ENCODE results near the gene MEIOC. TPM values are rescaled to one million over a fixed set of nuclear protein-coding genes. Genes with fewer than 3 reads are reported as not detected.
"Not testable (repeated sequence)": the region's sequence is repeated elsewhere in the genome, so short reads cannot be mapped to it uniquely, and the experiment has no call there.

Gene MEIOC
- polyA plus RNA-seq (ENCODE audit: insufficient read length in 10 of 10), result 1 to 10 TPM in 8 of 10 donors, under 1 TPM in 2; 0.64 to 2.0 (median 1.2) TPM
- long read RNA-seq, donor 1, result 0 reads
- long read RNA-seq, donor 2, partial matches to known transcripts, result 0 of 17 reads
- long read RNA-seq, donor 2, other reads (novel, unspliced or antisense), result 17 of 17 reads
- long read RNA-seq, donor 3, result 0 reads
- long read RNA-seq, donor 4, result 0 reads
- long read RNA-seq, donor 5, result 0 reads
- long read RNA-seq, donor 6, result 0 reads
- long read RNA-seq, donor 7, result 0 reads
- long read RNA-seq, donor 8, partial matches to known transcripts, result 0 of 16 reads
- long read RNA-seq, donor 8, other reads (novel, unspliced or antisense), result 16 of 16 reads
- long read RNA-seq, donor 9, result 0 reads

DNA sequence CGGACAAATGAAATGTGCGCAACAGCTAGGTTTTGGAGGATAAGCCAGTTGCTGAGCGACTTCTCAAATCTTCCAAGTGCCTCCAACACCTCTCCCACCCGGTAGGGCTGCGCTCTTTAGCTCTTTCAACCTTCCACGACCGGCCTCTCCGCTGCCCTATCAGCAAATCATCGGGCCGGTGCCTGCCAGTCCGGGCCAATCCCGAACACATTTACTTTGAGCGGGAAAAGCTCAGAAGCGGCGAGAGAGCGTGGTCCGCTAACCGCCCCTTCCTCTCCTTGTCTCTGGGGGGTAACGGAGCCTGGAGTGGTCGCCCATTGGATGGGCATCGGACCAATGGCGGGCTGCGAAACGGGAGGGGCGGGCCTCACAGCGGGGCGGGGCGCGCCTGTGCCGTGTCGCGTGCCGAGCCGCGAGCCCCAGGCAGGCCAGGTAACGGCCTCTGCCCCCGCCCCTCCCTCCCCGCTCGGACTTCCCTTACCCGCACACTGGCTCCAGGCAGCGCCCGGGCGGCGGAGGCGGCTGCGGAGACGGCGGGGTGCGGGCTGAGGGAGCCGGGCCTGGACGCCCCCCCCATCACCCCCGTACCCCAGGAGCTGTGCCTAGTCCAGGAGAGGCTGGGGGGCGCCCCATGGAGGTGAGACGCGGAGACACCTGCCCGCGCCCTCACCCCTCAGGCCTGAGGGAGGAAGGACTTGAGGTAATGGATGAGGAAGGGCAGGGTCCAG is at the start of gene MEIOC:
MEIOC (plus strand) TSS at position 486 of the 728 bp plus-strand sequence; CDS start at position 632, 146 bp downstream.
- DNase-seq, result peak in 2 of 3 donors; percentile 25 to 46

DNA sequence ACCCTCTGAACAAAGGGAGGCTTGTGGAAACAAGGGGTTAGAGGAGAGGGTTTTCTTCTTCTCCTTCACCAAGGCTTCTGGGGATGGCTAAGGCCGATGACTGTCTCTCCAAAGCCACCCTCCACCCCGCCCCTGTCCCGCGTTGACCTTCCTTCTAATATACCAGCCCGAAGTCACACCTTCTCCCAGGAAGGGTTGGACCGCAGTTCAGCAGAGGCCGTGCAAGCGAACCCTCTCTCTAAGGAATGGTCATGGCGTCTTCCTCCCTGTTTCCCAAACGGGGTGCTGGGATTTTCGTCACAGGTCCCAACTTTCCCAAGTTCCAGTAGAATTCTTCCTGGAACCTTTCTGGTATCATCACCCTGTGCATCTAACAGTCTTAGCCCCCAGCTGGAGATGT is 49.6 kb upstream of the MEIOC start:
- no peak for DNase-seq

DNA sequence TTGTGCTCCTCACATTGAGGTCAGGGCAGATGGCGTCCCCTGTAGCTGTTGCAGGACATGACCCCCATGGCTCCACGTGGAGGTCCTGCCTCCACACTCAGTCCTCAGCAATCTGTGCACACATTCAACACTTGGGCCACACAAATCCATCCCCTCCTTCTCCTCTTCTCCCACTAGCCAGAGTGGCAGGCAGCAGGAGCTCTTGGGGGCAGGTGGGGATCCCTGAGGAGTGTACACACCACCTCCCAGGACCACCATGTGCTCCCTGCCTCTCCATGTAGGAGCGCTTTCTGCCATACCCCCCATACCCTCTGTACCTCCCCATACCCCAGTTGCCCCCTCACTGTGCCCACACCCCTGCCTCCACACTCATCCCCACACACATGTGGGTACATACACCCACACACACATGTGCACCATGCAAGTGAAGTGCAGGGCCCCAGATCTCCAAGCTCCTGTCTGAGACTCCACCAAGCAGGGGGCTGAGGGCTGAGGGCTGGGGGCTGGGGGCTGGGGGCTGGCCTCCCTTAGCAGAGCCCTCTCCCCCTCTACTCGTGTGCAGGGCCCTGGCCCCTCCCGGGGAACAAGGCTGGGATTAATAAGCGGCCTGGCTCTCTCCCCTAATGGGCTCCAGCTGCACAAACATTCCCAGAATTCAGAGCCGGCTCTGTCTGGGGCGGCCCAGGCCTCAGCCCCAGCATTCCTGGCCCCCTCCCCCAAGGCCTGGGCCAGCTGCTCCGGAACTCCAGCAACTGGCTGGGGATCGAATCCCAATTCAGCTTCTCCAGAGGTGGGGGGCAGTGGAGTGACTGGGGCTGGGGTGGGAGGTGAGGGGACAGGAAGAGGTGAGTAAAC is 48.2 kb upstream of the MEIOC start:
- peak; percentile 79 to 88 (median 82) for DNase-seq

DNA sequence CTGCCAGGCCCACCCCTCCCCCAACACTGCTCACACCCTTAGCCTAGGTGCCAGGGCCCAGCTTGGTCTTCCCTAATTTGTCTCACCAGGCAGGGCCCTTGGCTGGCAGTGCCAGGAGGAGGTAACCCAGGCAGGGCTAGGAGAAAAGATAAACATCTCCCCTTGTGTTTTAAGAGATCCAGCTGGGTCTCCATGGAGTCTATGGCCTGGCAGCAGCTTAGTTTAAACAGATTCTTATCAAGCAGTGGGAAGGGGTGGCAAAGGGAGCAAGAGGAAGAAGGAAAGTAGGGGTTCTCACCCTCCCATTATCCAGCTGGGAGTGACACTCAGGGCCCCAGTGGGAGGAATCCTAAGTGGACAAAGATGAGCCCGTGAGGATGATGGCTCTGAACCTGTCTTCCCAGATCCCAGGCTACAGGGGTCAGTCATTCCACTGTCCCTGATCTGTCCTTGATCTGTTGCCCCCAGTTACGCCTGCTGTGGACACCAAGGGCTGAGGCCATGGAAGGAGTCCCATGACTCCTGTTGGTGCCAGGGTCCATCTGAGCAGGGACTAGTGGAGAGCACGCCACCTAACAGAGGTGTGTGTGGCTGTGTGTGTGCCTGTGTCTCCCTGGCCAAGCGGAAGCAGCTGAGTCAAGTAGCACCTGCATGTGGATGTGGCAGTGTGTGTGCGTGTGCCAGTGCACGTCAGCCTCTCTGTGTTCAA is 47.4 kb upstream of the MEIOC start:
- no peak for DNase-seq

DNA sequence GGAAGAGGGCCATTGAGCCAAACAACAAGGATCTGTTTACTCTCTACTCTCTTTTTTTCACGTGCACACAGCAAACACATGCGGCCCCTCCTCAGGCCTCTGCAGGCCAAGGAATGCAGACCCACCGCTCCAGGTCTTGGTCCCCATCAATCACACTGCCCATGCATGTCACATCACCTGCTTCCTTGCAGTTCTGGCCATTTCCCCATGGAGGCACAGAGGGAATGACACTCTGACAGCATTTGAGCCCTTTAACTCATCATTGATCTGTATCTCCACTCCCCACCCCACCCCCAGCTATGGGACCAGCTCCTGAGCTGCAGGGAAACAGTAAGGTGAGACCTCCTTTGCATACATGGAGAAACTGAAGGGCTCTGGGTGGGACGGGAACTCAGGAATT is 45.9 kb upstream of the MEIOC start:
- no peak for DNase-seq

DNA sequence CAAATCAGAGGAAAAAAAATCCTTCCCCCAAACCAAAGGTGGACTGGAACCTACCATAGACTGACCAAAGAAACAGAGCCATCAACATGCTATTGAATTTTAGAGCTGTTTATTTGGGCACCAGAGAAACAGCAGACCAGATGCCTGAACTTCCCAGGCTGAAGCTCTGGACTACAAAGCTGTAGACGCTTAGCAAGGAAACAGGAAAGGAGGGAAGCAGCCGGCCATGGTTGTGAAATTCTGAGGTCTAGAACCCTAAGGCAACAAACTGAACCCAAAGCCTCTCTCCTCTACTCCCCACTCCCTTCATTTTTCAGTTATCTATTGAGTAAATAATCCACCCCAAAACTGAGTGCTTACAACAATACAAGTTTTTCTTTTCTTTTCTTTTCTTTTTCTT is 45.4 kb upstream of the MEIOC start:
- DNase-seq, result peak in 1 of 3 donors; percentile 36

DNA sequence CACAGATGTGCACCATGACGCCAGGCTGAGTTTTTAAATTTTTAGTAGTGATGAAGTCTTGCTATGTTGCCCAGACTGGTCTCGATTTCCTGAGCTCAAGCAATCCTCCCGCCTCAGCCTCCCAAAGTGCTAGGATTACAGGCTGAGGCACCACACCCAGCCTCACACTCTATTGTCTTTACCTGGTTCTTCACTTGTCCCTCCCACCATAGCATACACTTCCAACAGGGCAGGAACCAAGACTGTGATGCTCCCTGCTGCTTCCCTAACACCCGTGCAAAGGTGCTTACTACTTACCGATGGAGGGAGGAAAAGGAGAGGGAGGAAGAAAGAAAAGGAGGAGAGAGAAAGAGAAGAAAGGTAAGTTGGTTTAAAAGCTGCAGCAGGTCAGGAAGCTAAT is 41.4 kb upstream of the MEIOC start:
- no peak for DNase-seq

DNA sequence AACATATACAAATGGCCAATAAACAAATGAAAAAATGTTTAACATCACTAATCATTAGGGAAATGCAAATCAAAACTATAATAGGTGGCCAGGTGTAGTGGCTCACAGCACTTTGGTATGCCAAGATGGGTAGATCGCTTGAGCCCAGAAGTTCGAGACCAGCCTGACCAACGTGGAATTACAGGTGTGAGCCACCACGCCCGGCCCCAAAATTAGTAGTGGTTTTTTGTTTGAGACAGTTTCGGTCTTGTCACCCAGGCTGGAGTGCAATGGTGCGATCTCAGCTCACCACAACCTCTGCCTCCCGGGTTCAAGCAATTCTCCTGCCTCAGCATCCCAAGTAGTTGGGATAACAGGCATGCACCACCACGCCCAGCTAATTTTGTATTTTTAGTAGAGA is 37.6 kb upstream of the MEIOC start:
- DNase-seq, result not testable (repeated sequence)

DNA sequence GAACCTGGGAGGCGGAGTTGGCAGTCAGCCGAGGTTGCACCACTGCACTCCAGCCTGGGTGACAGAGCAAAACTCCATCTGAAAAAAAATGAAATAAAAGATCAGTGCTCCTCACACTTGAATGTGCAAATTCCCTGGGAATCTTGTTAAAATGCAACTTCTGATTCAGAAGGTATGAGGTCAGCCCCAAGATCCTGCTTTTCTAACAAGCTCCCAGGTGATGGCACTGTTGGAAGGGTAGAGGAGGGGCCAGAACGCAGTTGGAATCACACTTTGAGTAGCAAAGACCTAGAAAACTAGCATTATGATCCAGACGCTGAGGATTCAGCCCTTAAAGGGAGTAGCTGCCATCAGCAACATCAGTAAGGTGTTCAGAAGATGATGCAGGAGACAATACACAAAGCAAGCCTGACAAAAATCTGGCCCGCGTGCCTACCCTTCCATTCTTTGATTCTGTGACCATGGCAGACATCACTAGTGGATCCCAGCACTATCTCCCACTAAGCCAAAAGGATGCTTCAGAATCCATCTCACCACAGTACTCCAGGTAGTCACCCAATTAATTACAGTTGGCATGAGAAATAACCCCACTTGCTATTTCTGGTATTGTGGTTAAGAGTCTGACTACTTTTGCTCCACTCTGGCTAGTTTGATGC is 33.1 kb upstream of the MEIOC start:
- no peak for DNase-seq

DNA sequence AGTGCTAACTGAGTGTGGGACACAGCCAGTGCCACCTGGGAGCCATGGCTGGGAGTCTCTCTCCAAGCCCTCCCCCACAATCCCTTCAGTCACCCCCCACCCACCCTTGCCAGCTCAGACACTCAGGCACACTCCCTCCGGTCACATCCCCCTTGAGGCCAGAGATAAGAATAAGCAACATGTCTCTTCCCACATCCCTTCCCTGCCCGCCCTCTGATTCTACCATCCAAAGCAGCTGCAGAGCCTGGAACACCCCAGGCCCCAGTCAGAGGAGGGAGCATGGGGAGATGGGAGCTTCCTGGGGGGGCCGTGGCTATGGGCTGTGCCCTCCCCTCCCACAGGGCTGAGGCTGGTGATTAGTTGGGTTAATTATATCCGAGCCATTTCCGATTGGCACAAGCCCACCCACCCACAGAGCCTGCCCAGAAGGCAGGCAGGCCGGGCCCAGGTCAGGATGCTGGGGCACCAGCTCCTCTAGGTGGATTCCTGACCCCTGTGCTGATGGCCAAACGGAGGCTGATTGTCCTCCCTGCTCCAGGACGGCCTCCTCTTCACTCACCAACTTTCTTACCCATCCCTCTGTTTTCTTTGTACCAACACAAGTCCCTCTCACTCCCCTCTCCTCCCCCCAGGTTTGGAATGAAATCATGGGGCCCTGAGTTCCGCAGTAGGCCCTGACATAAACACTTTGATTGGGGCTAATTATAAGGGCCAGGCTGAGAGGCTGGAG is 28.6 kb upstream of the MEIOC start:
- no peak for DNase-seq

DNA sequence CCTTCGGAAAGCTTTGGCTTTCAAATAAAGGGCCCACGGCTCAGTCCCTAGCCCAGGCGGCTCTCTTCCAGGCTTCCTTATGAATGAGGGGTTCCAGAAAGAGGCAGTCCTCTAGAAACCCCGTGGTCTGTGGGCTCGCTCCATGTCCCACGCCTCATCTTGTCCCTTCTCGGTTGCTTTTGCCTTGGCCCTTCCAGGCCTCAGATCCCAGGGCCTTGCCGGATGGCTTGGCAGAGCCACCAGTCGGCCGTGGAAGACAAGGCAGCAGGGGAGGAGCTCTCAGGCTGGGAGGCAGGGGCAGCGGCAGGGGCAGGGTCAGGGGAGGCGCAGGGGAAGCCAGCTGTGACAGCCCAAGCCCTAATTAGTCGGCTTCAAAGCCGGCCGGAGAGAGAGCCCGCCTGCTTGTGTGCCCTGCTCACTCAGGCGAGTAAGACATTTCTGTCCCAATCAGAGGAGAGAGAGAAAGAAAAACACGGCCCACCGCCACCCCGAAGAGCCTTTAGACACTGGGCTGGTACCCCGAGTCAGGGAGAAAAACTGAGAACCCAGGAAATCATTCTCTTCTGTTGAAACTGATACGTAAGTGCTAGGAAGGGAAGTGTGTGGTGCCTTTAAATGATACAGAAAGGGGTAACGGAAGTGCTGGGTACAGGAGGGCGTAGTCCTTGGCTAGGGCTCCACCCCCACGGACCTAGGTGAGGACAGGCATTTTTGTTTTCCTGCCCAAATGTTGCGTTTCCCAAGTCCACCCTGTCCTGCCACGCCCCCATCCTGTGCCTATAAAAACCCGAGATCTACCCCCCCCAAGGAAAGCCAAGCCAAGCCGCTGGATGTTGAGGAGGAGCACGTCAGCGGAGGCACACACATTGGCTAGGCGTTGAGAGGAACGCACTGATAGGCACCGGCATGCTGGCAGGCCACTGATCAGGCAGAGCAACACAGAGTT is 27.8 kb upstream of the MEIOC start:
- peak in 1 of 3 donors; percentile 40 for DNase-seq

DNA sequence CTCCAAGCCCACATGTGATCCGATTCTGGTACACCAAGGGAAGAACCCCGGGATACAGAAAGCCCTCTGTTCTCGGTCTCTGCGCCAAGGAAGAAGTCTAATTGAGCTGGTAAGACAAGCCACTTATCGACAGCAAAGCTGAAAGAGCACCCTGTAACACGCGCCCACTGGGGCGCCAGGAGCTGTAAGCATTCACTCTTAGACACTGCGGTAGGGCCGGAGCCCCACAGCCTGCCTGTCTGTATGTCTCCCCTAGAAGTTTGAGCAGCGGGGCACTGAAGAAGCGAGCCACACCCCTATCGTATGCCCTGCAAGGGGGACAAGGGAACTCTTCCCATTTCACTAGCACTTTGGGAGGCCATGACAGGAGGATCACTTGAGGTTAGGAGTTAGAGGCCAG is 27.0 kb upstream of the MEIOC start:
- DNase-seq, result no peak

DNA sequence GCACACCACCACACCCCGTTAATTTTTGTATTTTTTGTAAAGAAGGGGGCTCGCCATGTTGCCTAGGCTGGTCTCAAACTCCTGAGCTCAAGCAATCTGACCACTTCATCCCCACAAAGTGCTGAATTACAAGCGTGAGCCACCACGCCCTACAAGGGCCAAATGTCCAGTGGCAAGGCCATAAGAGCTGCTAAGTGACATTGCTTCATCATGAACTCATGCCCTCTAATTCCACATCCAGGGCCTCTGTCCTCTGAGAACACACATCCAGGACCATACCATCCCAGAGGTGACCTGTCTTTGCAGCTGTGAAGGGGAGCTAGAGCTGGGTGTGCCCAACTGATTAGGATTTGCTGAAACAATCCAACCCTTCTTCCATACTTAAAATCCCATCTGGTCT is 25.6 kb upstream of the MEIOC start:
- DNase-seq, result no peak

DNA sequence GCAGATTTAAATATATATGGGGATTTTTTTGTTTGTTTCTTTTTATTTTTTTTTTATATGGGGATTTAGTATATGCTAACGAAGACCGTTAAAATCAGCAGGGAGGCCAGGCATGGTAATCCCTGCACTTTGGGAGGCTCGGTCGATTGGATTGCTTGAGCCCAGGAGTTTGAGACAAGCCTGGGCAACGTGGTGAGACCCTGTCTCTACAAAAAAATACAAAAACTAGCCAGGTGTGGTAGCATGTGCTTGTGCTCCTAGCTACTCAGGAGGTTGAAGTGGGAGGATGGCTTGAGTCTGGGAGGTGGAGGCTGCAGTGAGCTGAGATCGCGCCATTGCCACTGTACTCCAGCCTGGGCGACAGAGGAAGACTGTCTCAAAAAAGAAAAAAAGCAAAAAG is 22.3 kb upstream of the MEIOC start:
- no peak for DNase-seq

DNA sequence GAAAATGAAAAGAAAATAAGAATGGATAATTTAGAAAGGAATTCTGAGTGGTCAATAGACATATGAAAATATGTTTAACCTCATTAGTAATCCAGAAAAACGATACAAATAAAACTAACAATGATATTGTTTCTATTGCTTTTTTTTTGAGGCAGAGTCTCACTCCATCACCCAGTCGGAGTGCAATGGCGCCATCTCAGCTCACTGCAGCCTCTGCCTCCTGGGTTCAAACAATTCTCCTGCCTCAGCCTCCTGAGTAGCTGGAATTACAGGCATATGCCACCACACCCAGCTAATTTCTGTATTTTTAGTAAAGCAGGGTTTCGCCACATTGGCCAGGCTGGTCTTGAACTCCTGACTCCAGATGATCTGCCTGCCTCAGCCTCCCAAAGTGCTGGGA is 21.9 kb upstream of the MEIOC start:
- not testable (repeated sequence) for DNase-seq

DNA sequence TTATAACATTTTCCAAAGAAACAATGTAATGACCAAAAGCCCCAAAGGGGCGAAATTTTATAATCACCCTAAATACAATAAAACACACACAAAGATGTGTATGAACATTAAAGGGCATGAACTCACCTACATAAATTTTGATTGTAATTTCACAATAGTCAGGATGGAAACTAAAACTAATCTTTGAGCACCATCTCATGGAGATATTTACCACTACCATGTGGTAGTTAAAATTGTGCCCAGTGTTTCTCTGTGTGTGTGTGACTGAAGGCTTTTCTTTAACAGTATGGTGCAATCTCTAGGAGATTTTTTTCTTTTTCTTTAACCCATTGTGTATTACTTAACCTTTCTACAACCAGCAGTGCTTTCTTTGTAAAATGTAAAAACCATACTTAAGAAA is 19.7 kb upstream of the MEIOC start:
- peak; percentile 29 to 63 (median 41) for DNase-seq

DNA sequence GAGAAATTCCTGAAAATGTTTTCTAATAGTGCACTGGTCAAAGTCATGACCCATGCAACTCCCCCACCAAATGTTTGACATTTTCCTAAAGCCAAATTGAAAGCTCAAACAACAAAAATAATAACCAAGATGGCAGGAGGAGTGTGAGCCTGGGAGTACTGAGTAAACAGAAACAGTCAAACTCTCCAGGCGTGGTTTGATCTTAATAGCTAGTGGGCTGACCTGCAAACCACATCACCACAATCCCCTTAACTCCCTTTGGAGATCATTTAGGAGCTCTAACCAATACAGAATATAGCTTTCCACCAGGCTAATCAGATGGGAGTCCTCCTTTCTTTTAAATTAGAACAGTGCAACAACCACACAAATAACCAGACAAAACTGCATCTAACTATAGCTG is 19.2 kb upstream of the MEIOC start:
- no peak for DNase-seq

DNA sequence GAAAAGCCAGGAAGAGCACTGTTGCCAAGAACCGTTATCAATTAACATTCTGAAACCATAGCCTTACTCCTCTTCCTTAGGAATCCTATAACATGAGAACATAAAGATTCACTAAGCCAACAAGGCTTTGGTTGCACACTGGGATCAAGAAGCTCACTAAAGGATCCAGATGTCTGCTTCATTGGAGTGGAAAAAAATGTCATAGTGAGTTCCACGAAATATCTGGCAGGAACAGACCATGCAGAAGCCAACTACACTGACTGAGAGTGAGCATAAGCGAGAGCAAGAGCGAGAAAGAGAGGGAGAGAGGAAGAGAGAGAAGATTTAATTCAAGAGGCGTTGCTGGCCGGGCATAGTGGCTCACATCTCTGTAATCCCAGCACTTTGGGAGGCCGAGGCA is 13.4 kb upstream of the MEIOC start:
- DNase-seq, result peak; percentile 84 to 96 (median 92)

DNA sequence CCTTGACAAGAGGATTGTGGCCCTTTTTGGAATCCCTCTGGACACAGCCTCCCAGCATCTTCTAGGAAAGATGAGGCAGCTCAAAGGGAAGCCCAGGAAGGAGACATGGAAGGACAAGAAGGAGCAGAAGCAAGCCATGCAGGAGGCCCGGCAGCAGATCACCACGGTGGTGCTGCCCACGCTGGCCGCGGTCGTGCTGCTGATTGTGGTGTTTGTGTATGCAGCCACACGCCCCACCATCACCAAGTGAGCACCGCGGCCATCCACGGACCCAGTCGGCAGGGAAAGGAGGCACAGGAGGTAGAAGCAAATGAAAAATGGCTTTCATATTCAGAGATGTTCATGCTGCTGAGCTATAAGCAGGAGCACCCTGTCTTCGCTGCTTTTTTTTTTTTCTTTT is 10.9 kb upstream of the MEIOC start:
- no peak for DNase-seq
